ENCODE measurements around the gene CSRNP3. TPM values are rescaled to one million over a fixed set of nuclear protein-coding genes. Genes with fewer than 3 reads are reported as not detected.

CSRNP3 gene
- total and polyA plus RNA-seq, 10 of the 15 experiments (the other 5 are each of a cell fraction or from before 2014, with no cell fraction given): 0.03 to 5.2 (median 0.11) TPM; not detected in 1

DNA sequence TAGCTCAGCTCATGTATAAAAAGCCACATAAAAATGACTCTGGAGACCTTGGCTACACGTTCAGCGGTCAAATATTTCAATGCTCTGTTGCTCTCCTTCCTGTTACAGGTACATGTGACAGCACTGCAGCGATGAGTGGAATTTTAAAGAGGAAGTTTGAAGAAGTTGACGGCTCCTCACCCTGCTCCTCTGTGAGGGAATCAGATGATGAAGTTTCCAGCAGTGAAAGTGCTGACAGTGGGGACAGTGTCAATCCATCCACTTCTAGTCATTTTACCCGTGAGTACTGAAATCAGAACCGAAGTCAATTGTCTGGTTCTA is 125.4 kb downstream of the CSRNP3 start (continued):
- TF ChIP-seq, protein P1, sequence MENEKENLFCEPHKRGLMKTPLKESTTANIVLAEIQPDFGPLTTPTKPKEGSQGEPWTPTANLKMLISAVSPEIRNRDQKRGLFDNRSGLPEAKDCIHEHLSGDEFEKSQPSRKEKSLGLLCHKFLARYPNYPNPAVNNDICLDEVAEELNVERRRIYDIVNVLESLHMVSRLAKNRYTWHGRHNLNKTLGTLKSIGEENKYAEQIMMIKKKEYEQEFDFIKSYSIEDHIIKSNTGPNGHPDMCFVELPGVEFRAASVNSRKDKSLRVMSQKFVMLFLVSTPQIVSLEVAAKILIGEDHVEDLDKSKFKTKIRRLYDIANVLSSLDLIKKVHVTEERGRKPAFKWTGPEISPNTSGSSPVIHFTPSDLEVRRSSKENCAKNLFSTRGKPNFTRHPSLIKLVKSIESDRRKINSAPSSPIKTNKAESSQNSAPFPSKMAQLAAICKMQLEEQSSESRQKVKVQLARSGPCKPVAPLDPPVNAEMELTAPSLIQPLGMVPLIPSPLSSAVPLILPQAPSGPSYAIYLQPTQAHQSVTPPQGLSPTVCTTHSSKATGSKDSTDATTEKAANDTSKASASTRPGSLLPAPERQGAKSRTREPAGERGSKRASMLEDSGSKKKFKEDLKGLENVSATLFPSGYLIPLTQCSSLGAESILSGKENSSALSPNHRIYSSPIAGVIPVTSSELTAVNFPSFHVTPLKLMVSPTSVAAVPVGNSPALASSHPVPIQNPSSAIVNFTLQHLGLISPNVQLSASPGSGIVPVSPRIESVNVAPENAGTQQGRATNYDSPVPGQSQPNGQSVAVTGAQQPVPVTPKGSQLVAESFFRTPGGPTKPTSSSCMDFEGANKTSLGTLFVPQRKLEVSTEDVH (IDR thresholded peaks at IDR 0.05; ENCODE audit: low read depth, partially characterized antibody): no peak
- no peak for TF ChIP-seq SIN3A (IDR thresholded peaks at IDR 0.05; ENCODE audit: low read depth, low read length)
- TF ChIP-seq MEF2B (IDR thresholded peaks at IDR 0.05; ENCODE audit: partially characterized antibody, poor library complexity, severe bottlenecking): peak; percentile 73
- no peak for TF ChIP-seq ZZZ3 (IDR thresholded peaks at IDR 0.05; ENCODE audit: control insufficient read depth, insufficient read length, low read depth)
- TF ChIP-seq TCF7 (IDR thresholded peaks at IDR 0.05; ENCODE audit: borderline replicate concordance): no peak
- peak; percentile 85 for TF ChIP-seq RAD51 (IDR thresholded peaks at IDR 0.05)
- TF ChIP-seq SMAD1 (IDR thresholded peaks at IDR 0.05; ENCODE audit: low read depth, partially characterized antibody): peak; percentile 77
- 0 out of 2 replicates have a peak, but pooled peaks have one; percentile 5 for TF ChIP-seq MTA2 (IDR thresholded peaks at IDR 0.05; ENCODE audit: low read depth)
- TF ChIP-seq, protein P2, sequence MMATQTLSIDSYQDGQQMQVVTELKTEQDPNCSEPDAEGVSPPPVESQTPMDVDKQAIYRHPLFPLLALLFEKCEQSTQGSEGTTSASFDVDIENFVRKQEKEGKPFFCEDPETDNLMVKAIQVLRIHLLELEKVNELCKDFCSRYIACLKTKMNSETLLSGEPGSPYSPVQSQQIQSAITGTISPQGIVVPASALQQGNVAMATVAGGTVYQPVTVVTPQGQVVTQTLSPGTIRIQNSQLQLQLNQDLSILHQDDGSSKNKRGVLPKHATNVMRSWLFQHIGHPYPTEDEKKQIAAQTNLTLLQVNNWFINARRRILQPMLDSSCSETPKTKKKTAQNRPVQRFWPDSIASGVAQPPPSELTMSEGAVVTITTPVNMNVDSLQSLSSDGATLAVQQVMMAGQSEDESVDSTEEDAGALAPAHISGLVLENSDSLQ (IDR thresholded peaks at IDR 0.05): peak; percentile 62
- peak; percentile 79 for TF ChIP-seq ZNF24 (IDR thresholded peaks at IDR 0.05)
- peak; percentile 92; a peak in 3 of 4 replicates for TF ChIP-seq IKZF2 (IDR thresholded peaks at IDR 0.05)
- TF ChIP-seq ZBTB40 (IDR thresholded peaks at IDR 0.05; ENCODE audit: borderline replicate concordance): no peak; the same call in 1 of the 2 replicates
- TF ChIP-seq, protein P3, sequence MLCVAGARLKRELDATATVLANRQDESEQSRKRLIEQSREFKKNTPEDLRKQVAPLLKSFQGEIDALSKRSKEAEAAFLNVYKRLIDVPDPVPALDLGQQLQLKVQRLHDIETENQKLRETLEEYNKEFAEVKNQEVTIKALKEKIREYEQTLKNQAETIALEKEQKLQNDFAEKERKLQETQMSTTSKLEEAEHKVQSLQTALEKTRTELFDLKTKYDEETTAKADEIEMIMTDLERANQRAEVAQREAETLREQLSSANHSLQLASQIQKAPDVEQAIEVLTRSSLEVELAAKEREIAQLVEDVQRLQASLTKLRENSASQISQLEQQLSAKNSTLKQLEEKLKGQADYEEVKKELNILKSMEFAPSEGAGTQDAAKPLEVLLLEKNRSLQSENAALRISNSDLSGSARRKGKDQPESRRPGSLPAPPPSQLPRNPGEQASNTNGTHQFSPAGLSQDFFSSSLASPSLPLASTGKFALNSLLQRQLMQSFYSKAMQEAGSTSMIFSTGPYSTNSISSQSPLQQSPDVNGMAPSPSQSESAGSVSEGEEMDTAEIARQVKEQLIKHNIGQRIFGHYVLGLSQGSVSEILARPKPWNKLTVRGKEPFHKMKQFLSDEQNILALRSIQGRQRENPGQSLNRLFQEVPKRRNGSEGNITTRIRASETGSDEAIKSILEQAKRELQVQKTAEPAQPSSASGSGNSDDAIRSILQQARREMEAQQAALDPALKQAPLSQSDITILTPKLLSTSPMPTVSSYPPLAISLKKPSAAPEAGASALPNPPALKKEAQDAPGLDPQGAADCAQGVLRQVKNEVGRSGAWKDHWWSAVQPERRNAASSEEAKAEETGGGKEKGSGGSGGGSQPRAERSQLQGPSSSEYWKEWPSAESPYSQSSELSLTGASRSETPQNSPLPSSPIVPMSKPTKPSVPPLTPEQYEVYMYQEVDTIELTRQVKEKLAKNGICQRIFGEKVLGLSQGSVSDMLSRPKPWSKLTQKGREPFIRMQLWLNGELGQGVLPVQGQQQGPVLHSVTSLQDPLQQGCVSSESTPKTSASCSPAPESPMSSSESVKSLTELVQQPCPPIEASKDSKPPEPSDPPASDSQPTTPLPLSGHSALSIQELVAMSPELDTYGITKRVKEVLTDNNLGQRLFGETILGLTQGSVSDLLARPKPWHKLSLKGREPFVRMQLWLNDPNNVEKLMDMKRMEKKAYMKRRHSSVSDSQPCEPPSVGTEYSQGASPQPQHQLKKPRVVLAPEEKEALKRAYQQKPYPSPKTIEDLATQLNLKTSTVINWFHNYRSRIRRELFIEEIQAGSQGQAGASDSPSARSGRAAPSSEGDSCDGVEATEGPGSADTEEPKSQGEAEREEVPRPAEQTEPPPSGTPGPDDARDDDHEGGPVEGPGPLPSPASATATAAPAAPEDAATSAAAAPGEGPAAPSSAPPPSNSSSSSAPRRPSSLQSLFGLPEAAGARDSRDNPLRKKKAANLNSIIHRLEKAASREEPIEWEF (IDR thresholded peaks at IDR 0.05; ENCODE audit: insufficient replicate concordance, low read depth, low read length): no peak
- TF ChIP-seq DPF2 (IDR thresholded peaks at IDR 0.05): peak; percentile 64; the same call in 1 of the 2 replicates
- TF ChIP-seq MEF2A (IDR thresholded peaks at IDR 0.05; ENCODE audit: insufficient read depth, low read depth, low read length): no peak
- TF ChIP-seq POU2F2 (IDR thresholded peaks at IDR 0.05; ENCODE audit: borderline replicate concordance, low read depth, low read length): no peak

Data from GM12878 (cell line).